ENCODE results near the gene ILK. TPM values are rescaled to one million over a fixed set of nuclear protein-coding genes. Genes with fewer than 3 reads are reported as not detected.

Gene ILK
- total and polyA plus RNA-seq, 2 experiments from 2014 or later, result 114 to 126 TPM

DNA sequence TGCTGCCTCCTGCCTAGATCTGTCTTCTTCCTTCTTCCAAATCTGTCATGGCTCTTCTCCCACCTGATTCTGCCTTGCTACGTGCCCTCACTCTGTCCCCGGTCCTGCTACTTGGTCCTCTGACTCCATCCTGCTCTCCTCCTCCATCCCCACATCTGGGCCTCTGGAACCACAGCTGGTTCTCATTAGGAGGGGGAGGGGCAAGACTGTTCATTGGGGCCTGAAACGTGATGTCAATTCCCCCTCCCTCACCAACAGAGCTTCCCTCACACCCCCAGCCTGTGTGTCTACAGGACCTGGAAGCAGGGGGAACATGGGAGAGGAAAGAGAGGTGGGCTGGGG, 43.0 kb downstream of the ILK start:
- Histone ChIP-seq H3K27ac (peak overlapping the region; percentile 98), H3K4me3 (no peak overlapping the region), H3K36me3 (replicated peaks; ENCODE audit: insufficient read depth, low read depth) (no peaks in the 10 kb centered on the region), H3K4me2 (peak overlapping the region; percentile 64), H3K4me1 (ENCODE audit: insufficient read depth) (peaks cover 12% of the 10 kb centered on the region), H3K9me3 (ENCODE audit: low read depth) (no peaks in the 10 kb centered on the region), H3K27me3 (no peaks in the 10 kb centered on the region), H2AFZ (no peak overlapping the region), H3K79me2 (peaks cover 59% of the 10 kb centered on the region), H3K9me2 (replicated peaks; ENCODE audit: insufficient read depth) (no peaks in the 10 kb centered on the region), H4K20me1 (ENCODE audit: insufficient read depth, poor library complexity, severe bottlenecking) (peaks cover 3% of the 10 kb centered on the region)
- DNase-seq (ENCODE audit: low spot score), result peak; percentile 74
- TF ChIP-seq, protein P1, sequence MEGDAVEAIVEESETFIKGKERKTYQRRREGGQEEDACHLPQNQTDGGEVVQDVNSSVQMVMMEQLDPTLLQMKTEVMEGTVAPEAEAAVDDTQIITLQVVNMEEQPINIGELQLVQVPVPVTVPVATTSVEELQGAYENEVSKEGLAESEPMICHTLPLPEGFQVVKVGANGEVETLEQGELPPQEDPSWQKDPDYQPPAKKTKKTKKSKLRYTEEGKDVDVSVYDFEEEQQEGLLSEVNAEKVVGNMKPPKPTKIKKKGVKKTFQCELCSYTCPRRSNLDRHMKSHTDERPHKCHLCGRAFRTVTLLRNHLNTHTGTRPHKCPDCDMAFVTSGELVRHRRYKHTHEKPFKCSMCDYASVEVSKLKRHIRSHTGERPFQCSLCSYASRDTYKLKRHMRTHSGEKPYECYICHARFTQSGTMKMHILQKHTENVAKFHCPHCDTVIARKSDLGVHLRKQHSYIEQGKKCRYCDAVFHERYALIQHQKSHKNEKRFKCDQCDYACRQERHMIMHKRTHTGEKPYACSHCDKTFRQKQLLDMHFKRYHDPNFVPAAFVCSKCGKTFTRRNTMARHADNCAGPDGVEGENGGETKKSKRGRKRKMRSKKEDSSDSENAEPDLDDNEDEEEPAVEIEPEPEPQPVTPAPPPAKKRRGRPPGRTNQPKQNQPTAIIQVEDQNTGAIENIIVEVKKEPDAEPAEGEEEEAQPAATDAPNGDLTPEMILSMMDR (IDR thresholded peaks at IDR 0.05; ENCODE audit: poor library complexity), result no peak
- TF ChIP-seq EZH2 (IDR thresholded peaks at IDR 0.05; ENCODE audit: borderline replicate concordance) (no peak), EZH2phosphoT487 (IDR thresholded peaks at IDR 0.05; ENCODE audit: low read depth, severe bottlenecking, unreplicated experiment) (no peak)
- 44% methylated on average over 3 of the region's 3 CpGs for WGBS (ENCODE audit: low lambda C conversion rate, missing lambda C conversion rate)

DNA sequence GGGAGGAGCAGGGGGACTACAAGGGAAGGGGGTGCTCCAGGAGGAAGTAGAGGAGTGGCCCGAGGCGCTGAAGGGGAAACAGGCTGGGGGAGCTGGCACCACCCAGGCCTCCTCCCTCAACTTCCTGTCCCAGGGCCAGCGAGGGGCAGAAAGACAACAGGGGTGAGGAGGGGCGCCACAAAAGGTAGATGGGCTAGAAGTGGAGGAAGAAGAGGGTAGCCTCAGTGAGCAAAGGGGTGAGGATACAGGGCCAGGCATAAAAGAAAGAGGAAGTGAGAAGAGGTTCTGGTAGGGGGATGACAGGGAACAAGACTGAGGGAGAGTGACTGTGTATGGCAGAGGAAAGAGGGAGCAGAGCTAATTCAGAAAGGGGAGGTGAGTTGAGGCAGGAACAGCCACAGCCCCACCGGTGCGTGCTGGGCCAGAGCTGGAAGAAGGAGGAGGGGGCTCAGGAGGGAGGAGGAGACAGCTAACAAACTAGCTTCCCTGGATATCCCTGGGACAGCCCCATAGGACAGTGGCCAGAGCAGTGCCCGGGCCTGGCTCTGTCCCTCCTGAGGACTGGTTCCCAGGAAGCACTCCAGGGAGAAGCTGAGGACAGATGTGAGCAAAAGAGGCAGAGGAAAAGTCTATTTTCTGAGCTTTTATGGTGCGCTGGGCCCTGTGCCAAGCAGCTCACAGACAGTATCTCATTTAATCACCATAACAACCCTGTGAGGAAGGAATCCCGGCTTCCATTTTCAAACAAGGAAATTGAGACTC, 43.5 kb downstream of the ILK start:
- Histone ChIP-seq H3K4me1 (ENCODE audit: insufficient read depth) (peaks cover 12% of the 10 kb centered on the region), H3K4me3 (no peak overlapping the region), H4K20me1 (ENCODE audit: insufficient read depth, poor library complexity, severe bottlenecking) (peaks cover 2% of the 10 kb centered on the region), H3K9me2 (replicated peaks; ENCODE audit: insufficient read depth) (no peaks in the 10 kb centered on the region), H3K27ac (peak overlapping the region; percentile 98), H3K4me2 (peak overlapping the region; percentile 64), H3K9me3 (ENCODE audit: low read depth) (no peaks in the 10 kb centered on the region), H3K79me2 (peaks cover 60% of the 10 kb centered on the region), H3K27me3 (no peaks in the 10 kb centered on the region), H2AFZ (no peak overlapping the region), H3K36me3 (replicated peaks; ENCODE audit: insufficient read depth, low read depth) (no peaks in the 10 kb centered on the region)
- TF ChIP-seq, protein P1 (IDR thresholded peaks at IDR 0.05; ENCODE audit: poor library complexity), result no peak
- TF ChIP-seq EZH2 (IDR thresholded peaks at IDR 0.05; ENCODE audit: borderline replicate concordance) (no peak), EZH2phosphoT487 (IDR thresholded peaks at IDR 0.05; ENCODE audit: low read depth, severe bottlenecking, unreplicated experiment) (no peak)
- 56% methylated on average over 8 of the region's 9 CpGs for WGBS (ENCODE audit: low lambda C conversion rate, missing lambda C conversion rate)
- DNase-seq (ENCODE audit: low spot score), result peak; percentile 49

DNA sequence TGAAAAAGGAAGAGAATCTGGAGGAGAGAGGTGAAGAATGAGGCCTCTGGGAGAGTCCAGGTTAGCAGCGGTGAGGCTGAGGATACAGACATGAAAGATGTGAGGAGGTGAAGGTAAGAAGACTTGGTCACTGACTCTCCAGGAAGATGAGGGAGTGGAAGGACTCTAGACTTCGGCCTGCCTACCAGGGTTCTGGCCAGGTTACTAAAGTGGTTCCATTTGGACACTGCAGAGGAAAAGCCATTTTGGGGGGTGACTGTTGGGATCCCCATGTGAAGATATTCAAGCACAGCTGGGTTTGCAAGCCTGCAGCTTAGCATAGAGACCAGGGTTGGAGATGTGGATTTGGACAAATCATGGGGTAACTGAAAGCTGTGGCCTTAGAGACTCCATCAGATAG, 44.3 kb downstream of the ILK start:
- no peak overlapping the region for H2AFZ ChIP-seq
- H3K9me3 ChIP-seq (ENCODE audit: low read depth), result no peaks in the 10 kb centered on the region
- H3K27ac ChIP-seq, result peak overlapping the region; percentile 98
- WGBS (ENCODE audit: low lambda C conversion rate, missing lambda C conversion rate), result 97% methylated on average over 2 of the region's 2 CpGs
- H3K4me2 ChIP-seq, result peak overlapping the region; percentile 64
- no peaks in the 10 kb centered on the region for H3K27me3 ChIP-seq
- peaks cover 3% of the 10 kb centered on the region for H4K20me1 ChIP-seq (ENCODE audit: insufficient read depth, poor library complexity, severe bottlenecking)
- H3K36me3 ChIP-seq (replicated peaks; ENCODE audit: insufficient read depth, low read depth), result no peaks in the 10 kb centered on the region
- H3K79me2 ChIP-seq, result peaks cover 64% of the 10 kb centered on the region
- no peak for DNase-seq (ENCODE audit: low spot score)
- H3K9me2 ChIP-seq (replicated peaks; ENCODE audit: insufficient read depth), result no peaks in the 10 kb centered on the region
- TF ChIP-seq EZH2 (IDR thresholded peaks at IDR 0.05; ENCODE audit: borderline replicate concordance) (no peak), EZH2phosphoT487 (IDR thresholded peaks at IDR 0.05; ENCODE audit: low read depth, severe bottlenecking, unreplicated experiment) (no peak)
- TF ChIP-seq, protein P1 (IDR thresholded peaks at IDR 0.05; ENCODE audit: poor library complexity), result no peak
- H3K4me1 ChIP-seq (ENCODE audit: insufficient read depth), result peaks cover 12% of the 10 kb centered on the region
- H3K4me3 ChIP-seq, result no peak overlapping the region
